Measurements from ENCODE around the gene BRD3.
A peak's percentile ranks its signal among the peaks of the same experiment; 100 is the strongest.

Gene BRD3

GRCh38 chr9:134035041-134036039 is 32.5 kb downstream of the BRD3 start:
- DNase-seq: no peak

DNA sequence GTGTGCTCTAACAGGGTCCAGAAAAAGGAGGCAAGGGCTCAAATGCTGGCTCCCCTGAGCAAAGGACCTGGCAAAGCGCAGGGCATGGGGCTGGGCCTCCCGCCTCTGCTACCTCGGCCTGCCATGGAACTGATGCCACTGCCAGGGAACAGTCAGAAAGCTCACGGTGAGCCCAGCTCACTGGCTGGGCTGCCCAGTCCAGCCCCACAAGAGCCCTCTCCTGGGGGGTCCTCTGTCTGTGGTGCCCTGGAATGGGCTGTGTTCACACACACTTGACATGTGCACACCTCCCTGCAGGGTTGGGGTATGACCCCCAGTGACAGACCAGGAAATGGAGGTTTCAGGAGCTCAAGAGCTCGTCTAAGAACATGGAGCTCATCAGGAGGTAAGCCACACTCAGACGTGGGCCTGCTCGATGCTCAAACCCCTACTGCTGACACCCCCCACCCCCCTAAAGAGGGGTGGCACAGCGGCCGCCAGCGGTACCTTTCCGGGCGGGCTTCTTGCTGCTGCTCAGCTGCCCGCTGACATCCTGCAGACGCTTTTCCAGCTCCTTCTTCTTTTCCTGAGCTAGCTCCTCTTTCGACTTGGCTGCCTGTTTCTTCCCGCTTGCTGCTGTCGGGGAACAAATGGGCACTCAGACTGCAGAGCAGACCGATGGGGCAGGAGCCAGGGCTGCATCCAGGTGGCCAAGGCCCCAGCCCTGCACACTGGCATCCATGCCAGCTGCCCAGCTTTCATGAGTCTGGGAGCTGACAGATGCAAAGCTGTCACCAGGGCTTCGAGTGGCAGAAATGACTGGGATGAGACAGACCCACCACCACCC is 33.4 kb downstream of the BRD3 start:
- DNase-seq: no peak

- no peak for DNase-seq
These were observed 34.2 kb downstream of the BRD3 start for GRCh38 chr9:134033516-134034214.

DNA sequence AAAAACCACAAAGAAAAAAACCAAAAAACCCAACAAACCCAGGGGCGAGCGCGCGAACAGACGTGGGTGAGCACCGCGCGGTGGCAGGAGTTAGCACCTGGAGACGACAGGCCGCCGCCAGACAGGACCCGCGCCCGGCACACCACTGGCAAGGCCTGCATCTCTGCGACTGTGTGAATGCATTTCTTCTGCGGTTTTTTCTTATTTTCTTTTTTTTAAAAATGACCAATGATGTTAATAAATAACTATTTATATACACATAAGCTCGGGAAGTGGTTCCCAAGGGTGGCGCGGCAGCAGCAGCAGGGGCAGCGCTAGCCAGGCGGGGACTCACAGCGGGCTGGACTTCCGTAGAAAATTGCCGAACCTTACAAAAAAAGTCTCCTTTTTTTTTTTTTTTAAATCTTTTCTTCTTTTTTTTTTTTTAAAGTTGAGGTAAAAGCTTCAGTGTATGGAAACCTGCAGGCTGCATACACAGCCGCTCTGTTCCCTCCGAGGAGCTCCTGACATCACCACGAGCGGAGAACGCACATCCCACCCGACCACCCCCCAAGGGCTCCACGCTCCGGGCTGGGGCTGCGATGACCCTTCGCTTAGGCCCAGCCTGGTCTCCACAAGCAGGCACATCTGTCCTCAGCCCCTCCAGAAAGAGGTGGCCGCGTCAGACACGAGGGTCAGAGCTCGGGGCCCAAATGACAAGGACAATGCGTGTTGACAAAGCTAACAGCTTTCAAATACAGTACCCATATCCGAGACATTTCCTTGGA is 35.2 kb downstream of the BRD3 start:
- DNase-seq: no peak

- DNase-seq: no peak
These were observed 36.0 kb downstream of the BRD3 start for GRCh38 chr9:134031783-134032182.

DNA sequence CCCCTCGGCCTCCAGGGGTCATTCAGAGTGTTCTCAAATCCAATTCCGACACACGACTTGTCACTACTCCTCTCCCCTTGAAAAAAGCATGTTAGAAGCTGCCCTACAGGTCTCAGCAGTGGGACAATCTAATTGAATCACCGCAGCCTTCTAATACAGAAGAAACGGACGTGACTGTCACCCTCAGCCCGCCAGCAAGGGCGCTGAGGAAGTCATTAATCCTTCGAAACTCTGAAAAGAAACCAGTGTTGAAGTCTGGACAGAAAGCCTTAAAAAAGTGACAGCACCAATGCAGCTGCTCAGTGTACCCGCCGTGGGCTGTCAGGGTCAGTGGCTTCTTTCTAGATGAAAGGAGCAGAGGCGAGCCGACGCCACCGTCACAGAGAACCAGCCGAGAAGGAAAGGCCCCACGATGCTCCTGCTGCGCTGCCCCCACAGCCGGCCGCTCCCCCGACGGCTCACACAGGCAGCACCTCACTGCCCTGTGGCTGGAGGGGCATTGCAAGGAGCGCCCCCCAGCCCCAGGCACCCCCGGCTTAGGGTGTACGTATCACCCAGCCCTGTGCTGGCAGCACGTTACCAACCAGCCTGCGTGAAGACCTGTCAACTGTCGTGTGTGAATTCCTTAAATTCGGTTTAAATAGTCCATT is 36.9 kb downstream of the BRD3 start:
- DNase-seq: no peak

GRCh38 chr9:134029248-134030226 is 38.3 kb downstream of the BRD3 start:
- DNase-seq: no peak

DNA sequence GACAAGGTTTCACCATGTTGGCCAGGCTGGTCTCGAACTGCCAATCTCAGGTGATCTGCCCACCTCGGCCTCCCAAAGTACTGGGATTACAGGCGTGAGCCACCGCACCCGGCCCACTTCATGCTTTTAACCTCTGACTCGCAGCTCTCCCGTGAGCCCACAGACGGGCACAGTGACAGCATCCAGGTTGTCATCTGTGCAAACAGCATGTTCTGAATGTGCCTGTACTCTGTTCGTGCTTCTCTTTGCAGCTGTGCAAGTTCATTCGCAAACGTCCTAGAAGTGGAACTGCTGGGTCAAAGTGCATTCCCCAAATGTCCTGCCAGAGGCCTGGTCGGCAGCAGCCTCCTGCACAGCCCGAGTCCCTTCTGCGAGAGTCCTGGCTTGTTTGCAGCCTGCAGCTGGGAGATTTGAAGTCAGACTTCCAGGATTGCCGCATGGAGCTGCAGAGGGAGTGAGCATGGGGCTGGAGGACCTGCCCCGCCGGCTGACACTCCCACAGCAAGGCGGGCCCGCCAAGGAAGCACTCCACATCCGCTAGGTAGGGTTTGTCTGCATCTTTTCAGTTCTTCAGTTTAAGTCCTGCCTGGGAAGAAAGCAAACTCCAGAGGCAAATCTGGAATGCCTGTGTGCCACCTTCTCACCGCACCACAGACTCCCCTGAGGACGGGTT is 39.1 kb downstream of the BRD3 start:
- no peak for DNase-seq

DNA sequence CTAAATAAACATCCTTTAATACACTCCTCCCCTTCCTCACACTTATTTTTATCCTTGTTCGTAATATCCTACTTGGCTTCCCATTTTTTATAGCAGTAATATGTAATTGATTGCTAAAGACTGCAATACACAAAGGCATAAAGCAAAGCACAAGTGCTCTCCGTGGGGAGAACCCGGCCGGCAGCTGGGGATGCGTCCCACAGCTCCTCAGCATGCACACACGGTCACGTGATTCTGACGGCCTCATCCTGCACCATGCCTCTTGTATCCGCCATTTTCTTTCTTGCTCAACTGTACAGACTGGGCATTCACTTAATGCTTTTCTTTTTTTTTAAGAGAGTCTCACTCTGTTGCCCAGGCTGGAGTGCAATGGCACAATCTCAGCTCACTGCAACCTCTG is 39.8 kb downstream of the BRD3 start:
- DNase-seq: no peak

- DNase-seq: no peak
These were observed 40.3 kb downstream of the BRD3 start for GRCh38 chr9:134027561-134027960.

DNA sequence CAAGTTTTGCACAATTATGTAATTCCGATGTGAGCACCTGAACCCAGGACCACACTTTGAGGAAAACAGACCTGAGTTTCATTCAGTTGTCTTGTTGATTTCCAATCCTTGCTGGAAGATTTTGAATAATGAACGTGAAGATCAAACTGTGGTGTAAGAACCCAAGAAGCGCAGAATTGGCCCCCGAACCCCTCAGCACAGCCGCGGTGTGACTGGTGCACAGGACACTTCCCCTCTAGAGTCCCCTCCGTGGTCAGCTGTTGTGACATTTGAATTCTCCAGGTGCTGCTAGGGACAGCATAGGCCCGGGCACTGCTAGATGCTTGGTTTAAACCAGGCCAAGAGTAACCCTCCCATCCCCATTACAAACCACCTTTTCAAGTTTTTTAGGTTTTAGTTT is 40.8 kb downstream of the BRD3 start:
- DNase-seq: no peak

DNA sequence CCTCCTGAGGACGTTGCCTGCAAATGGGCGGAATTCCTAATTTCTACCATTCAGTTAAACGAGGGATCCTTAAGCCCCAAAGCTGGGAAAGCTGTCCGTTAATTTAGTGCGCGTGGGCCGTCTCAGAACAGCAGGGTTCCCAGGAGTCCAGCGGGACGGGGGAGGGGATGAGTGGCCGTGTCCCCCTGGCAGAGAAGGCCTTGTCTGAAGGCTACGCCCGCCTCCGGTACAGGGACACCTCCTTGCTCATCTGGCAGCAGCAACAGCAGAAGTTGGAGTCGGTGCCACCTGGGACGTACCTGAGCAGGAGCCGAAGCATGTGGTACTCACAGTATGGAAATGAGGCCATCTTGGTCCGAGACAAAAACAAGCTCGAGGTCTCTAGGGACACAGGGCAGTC is 41.2 kb downstream of the BRD3 start:
- no peak for DNase-seq

GRCh38 chr9:134025606-134026541 is 42.0 kb downstream of the BRD3 start:
- DNase-seq: peak in 3 of 4 experiments; percentile 20 to 25 (median 21)

DNA sequence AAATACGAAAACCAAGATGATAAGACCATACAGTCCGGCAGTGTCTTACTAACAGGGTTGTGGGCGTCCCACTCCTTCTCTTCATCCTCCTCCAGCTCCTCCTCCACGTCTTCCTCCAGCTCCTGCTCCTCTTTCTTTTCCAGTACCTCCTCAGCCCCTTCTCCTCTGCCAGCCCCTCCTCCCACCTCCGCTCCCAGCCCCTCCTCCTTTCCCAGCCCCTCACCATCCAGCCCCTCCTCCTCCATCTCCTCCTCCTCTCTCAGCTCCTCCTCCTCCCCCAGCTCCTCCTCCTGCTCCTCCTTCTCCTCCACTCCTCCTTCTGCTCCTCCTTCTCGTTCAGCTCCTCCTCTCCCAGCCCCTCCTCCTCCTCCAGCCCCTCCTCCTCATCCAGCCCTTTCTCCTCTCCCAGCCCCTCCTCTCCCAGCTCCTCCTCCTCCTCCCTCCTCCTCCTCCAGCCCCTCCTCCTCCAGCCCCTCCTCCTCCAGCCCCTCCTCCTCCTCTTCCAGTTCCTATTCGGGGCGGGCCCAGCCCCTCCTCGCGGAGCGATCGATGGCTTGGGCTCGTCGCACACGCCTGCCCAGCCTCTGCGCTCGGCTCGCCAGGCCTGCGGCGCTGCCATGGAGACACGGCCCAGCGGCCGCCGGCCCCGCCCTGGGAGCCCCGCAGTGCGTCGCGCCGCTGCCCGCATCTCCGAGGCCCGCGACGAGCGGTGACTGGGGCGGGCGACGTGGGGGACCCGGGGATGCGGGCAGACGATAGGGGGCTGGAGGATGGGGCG is 42.8 kb downstream of the BRD3 start, which contains the start of gene BRD3OS:
TSS of gene BRD3OS (plus strand) at position 654 of the 778 bp plus-strand sequence. CDS start 1,267 bp downstream, outside the sequence.
- DNase-seq: peak; percentile 77 to 90 (median 86)

- DNase-seq: no peak
These were observed 43.5 kb downstream of the BRD3 start for GRCh38 chr9:134024214-134024792.

GRCh38 chr9:134014946-134015345 is 52.9 kb downstream of the BRD3 start:
- no peak for DNase-seq

DNA sequence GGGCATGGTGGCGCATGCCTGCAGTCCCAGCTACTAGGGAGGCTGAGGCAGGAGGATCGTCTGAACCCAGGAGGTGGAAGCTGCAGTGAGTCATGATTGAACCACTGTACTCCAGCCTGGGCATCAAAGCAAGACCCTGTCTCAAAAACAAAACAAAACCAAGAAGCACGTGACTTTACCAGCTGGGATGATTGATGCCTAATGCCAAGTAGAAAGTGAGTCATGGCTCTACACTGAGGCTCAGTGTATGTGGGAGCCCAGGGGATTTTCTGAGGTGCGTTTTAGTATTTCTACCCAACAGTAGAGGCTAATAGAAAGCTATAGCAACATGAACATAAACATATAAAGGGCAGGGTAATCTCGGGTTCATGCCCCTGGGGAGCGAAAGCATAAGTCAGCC is 56.4 kb downstream of the BRD3 start:
- no peak for DNase-seq

Measured in activated CD4-positive, CD25-positive, alpha-beta regulatory T cell (primary cell).